GM18870 (cell line): ENCODE results near the gene SIRPG.
"Not testable (repeated sequence)": the region's sequence is repeated elsewhere in the genome, so short reads cannot be mapped to it uniquely, and the experiment has no call there.

Experiments
- ATAC-seq: cut with Tn5 transposase; IDR thresholded peaks from one replicate; pipeline ENCODE4 v1.9.1; 2021; ENCODE audit warnings: moderate library complexity; ENCODE audit not compliant: unreplicated experiment

SIRPG gene

DNA sequence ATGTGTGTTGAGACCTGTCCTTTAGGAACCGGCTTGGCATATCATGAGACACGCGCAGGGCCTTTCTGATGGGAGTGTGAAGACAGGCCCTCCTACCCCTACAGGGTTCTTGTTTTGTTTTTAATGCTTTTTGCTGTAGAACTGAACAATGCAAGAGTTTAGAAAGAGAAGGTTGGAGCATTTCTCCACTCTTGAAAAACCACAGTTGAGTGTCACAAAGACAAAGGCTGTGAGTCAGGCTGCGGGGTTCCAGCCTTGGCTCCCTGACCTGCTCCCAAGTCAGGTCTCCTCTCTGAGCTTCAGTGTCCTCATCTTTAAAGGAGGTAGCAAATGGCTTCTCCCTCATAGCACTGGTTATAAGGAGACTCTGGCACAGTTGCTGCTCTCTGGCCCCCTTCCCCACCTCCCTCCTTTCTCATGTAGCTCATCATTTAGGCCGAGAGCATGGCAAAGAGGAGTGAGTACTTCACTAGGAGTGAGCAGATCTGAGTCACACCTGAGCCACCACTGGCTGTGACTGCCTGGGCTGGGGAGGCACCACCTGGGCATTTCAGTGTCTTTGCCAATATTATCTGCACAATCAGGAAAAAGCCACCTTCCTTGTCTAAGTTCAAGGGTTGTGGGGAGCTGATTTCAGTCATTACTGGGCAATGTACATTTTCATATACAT lies 48.8 kb downstream of the SIRPG start:
- ATAC-seq, result not testable (repeated sequence)

DNA sequence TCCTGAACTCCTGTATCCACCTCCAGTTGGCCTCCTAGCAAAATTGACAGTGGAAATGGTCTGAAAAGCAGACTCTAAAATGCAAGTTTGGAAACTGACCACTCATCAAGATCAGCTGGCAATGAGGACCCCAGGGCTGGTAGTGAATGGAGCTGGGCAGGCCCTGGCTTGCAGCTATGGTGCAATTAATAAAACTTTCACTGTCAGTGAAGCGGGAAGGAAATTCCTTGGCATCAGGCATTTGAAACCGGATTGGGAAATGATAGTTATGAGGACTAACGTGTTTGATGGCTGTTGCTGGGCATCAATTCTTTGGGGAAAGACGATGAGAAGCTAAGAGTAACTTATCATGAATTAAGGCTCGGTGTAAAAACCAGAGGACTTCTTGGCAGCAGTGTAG lies 56.8 kb downstream of the SIRPG start:
- no peak for ATAC-seq

- no peak for ATAC-seq
Measured at GRCh38 chr20:1595333-1595732, 62.2 kb downstream of the SIRPG start.

DNA sequence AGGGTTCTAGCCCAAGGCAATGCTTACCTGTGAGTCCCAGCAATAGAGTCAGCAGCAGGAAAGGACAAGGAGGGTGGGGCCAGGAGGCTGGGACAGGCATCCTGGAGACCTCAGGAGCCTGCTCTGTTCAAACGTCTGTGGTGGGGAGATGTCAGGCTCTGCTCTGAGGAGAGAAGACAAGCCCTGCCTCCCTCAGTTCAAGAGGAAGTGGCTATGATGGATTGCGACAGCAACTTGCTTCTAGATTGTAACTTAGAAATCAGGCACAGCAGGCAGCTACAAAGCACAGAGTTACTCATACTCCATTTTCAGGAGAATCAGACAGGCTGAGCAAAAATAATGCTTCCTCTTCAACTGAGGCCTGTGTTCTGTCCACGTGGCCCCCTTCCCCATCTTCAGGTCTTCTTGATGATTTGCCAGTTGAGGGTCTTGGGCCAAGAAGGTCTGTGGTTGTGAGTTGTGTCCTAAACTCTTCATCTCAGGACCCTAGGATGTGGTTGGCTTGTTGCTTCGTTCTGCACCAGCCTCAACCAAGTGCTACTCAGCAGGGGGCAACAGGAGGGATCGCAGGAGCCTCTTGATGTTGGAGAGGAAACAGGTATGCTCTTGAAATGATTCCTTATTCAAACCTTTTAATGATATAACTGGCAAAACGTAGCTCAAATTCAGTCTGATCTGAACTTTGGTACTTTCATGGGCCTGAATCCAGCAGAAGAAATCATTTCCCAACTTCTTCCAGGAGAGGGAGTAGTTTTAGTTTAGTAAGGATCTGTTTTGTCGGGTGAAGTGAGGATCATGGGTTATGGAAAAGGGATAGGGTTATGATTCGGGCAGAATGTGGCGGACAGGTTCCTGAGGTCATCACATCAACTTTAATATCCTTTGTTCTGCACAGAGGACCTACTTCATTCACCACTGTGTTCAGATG lies 68.8 kb downstream of the SIRPG start:
- no peak for ATAC-seq

GRCh38 chr20:1587781-1588532 lies 69.6 kb downstream of the SIRPG start:
- no peak for ATAC-seq

DNA sequence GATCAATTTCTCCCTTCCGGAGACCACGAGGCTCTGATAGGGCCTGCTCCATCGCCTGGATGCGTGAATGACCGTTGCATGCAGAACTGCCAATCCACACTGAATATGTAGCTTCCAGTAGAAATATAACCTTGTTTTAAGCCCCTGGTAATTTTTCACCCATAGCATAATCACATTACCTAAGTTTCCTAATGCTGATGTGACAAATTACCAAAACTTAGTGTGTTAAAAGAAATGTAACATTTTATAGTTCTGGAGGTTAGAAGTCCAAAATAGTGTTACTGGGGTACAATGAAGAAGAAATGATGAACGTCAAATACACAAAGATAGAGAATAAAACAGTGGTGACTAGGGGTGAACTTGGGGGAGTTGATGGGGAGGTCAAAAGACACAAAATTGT lies 78.1 kb downstream of the SIRPG start:
- no peak for ATAC-seq
